Measurements from ENCODE around the gene NUP42. TPM values are rescaled to one million over a fixed set of nuclear protein-coding genes. Genes with fewer than 3 reads are reported as not detected.

The NUP42 gene
- total RNA-seq, 1 donor from 2014 or later, result 60.1 TPM

- no peak for DNase-seq (ENCODE audit: low spot score)
- H3K27me3 Mint-ChIP-seq (ENCODE audit: insufficient read depth, low read depth), result peaks cover under 1% of the 10 kb centered on the region
- Histone ChIP-seq H4K20me1 (ENCODE audit: low read depth) (no peaks in the 10 kb centered on the region), H3K4me2 (no peak overlapping the region), H3K27ac (no peak overlapping the region), H3K36me3 (no peaks in the 10 kb centered on the region), H3K27me3 (peaks cover 9% of the 10 kb centered on the region), H3K9me3 (ENCODE audit: low read depth) (no peaks in the 10 kb centered on the region), H3K9ac (no peak overlapping the region), H2AFZ (replicated peaks) (no peak overlapping the region), H3F3A (ENCODE audit: low read depth) (no peaks in the 10 kb centered on the region), H3K4me1 (no peaks in the 10 kb centered on the region), H3K4me3 (no peak overlapping the region), H3K79me2 (ENCODE audit: low read depth) (no peaks in the 10 kb centered on the region)
- no peaks in the 10 kb centered on the region for H3K4me1 Mint-ChIP-seq
- no peak overlapping the region for H3K4me3 Mint-ChIP-seq
- peak overlapping the region; percentile 18 for H3K27ac Mint-ChIP-seq
- no peak for TF ChIP-seq EZH2phosphoT487 (IDR thresholded peaks at IDR 0.05)
- TF ChIP-seq EZH2 (IDR thresholded peaks at IDR 0.05), result no peak
- no peak for TF ChIP-seq CTCF (IDR thresholded peaks at IDR 0.05)
- H3K9me3 Mint-ChIP-seq, result no peaks in the 10 kb centered on the region
- no peaks in the 10 kb centered on the region for H3K36me3 Mint-ChIP-seq
Measured at GRCh38 chr7:23242935-23243334, 61.1 kb downstream of the NUP42 start.

- peak within 1 kb of the TSS; percentile 41 for H3K4me2 ChIP-seq
- no peak within 1 kb of the TSS for H3K4me3 ChIP-seq
Measured at GRCh38 chr7:23246555-23246954, 64.7 kb downstream of the NUP42 start, which contains the start of gene GPNMB. TSS of gene GPNMB (plus strand) at chr7:23246775. CDS start at chr7:23246858, 83 bp downstream.

GRCh38 chr7:23247046-23247602 lies 65.3 kb downstream of the NUP42 start:
- H3K4me1 ChIP-seq, result no peaks in the 10 kb centered on the region
- no peaks in the 10 kb centered on the region for H3K36me3 ChIP-seq
- H3K36me3 Mint-ChIP-seq, result no peaks in the 10 kb centered on the region
- peaks cover 16% of the 10 kb centered on the region for H3K27me3 ChIP-seq
- no peak overlapping the region for H3K27ac ChIP-seq
- H3K9me3 Mint-ChIP-seq, result peaks cover 5% of the 10 kb centered on the region
- no peak overlapping the region for H3K9ac ChIP-seq
- no peak overlapping the region for H3K4me3 ChIP-seq
- H2AFZ ChIP-seq (replicated peaks), result peak overlapping the region; percentile 70
- TF ChIP-seq EZH2phosphoT487 (IDR thresholded peaks at IDR 0.05) (no peak), EZH2 (IDR thresholded peaks at IDR 0.05) (no peak), CTCF (IDR thresholded peaks at IDR 0.05) (no peak)
- peaks cover 3% of the 10 kb centered on the region for H3K27me3 Mint-ChIP-seq (ENCODE audit: insufficient read depth, low read depth)
- no peak for DNase-seq (ENCODE audit: low spot score)
- no peaks in the 10 kb centered on the region for H4K20me1 ChIP-seq (ENCODE audit: low read depth)
- H3K4me2 ChIP-seq, result peak overlapping the region; percentile 41
- no peaks in the 10 kb centered on the region for H3F3A ChIP-seq (ENCODE audit: low read depth)
- no peak overlapping the region for H3K27ac Mint-ChIP-seq
- H3K79me2 ChIP-seq (ENCODE audit: low read depth), result no peaks in the 10 kb centered on the region
- peaks cover 5% of the 10 kb centered on the region for H3K9me3 ChIP-seq (ENCODE audit: low read depth)
- H3K4me1 Mint-ChIP-seq, result no peaks in the 10 kb centered on the region
- H3K4me3 Mint-ChIP-seq, result no peak overlapping the region

More at GRCh38 chr7:23246555-23246954, 64.7 kb downstream of the NUP42 start, which contains the start of gene GPNMB:
- H2AFZ ChIP-seq (replicated peaks), result peak within 1 kb of the TSS; percentile 70
- H3F3A ChIP-seq (ENCODE audit: low read depth), result no peaks in the 10 kb centered on the region
- H3K4me1 Mint-ChIP-seq, result no peaks in the 10 kb centered on the region
- no peak for DNase-seq (ENCODE audit: low spot score)
- no peak within 1 kb of the TSS for H3K27ac Mint-ChIP-seq
- peaks cover 5% of the 10 kb centered on the region for H3K9me3 Mint-ChIP-seq
- no peak within 1 kb of the TSS for H3K4me3 Mint-ChIP-seq
- no peaks in the 10 kb centered on the region for H3K79me2 ChIP-seq (ENCODE audit: low read depth)
- no peaks in the 10 kb centered on the region for H3K36me3 ChIP-seq
- no peaks in the 10 kb centered on the region for H3K36me3 Mint-ChIP-seq
- no peaks in the 10 kb centered on the region for H4K20me1 ChIP-seq (ENCODE audit: low read depth)
- TF ChIP-seq EZH2 (IDR thresholded peaks at IDR 0.05) (no peak), CTCF (IDR thresholded peaks at IDR 0.05) (no peak), EZH2phosphoT487 (IDR thresholded peaks at IDR 0.05) (no peak)
- peaks cover 3% of the 10 kb centered on the region for H3K27me3 Mint-ChIP-seq (ENCODE audit: insufficient read depth, low read depth)
- no peaks in the 10 kb centered on the region for H3K4me1 ChIP-seq
- H3K9me3 ChIP-seq (ENCODE audit: low read depth), result peaks cover 5% of the 10 kb centered on the region
- no peak within 1 kb of the TSS for H3K9ac ChIP-seq
- H3K27ac ChIP-seq, result no peak within 1 kb of the TSS
- H3K27me3 ChIP-seq, result peaks cover 16% of the 10 kb centered on the region
